Transverse colon (tissue), 4 donors: ENCODE data around the gene FAM241B. TPM values are rescaled to one million over a fixed set of nuclear protein-coding genes. Genes with fewer than 3 reads are reported as not detected.

Experiments used
- DNase-seq: peaks from one replicate; pipeline ENCODE4 v3.0.0-alpha.2; 2019
- H3K27ac ChIP-seq, 4 donors: fragments of 200-600 bp; sonication (generic); 2 replicates each; pipeline ENCODE4 v1.5.1; 2016 to 2018; ENCODE audit warnings: inconsistent platforms in 4 of 4
- H3K27me3 ChIP-seq: fragments of 200-600 bp; sonication (generic); 2 replicates; pipeline ENCODE4 v1.5.1; 2017; ENCODE audit warnings: inconsistent platforms
- H3K36me3 ChIP-seq, 4 donors: fragments of 200-600 bp; sonication (generic); 2 replicates each; pipeline ENCODE4 v1.5.1; 2017 to 2019; ENCODE audit warnings: inconsistent platforms in 4 of 4
- H3K4me1 ChIP-seq, 4 donors: fragments of 200-600 bp; sonication (generic); 2 replicates each; pipeline ENCODE4 v1.5.1; 2017 to 2020; ENCODE audit warnings: inconsistent platforms in 4 of 4
- H3K4me3 ChIP-seq, 4 donors: fragments of 200-600 bp; sonication (generic); 1 replicate in 1 of 4; 2 replicates in 3 of 4; pipeline versions ENCODE4 v1.5.1 to v1.6.1; 2017 to 2019; ENCODE audit warnings: inconsistent platforms in 4 of 4
- H3K9me3 ChIP-seq, 2 donors: fragments of 200-600 bp; sonication (generic); 2 replicates each; pipeline ENCODE4 v1.5.1; 2017 to 2019; ENCODE audit warnings: inconsistent platforms in 2 of 2
- EP300 ChIP-seq: sonication (generic); formaldehyde crosslinking; IDR thresholded peaks from one replicate; pipeline ENCODE4 v1.6.1; 2017; ENCODE audit warnings: antibody characterized with exemption, low read depth
- POLR2A ChIP-seq: fragments of 450-650 bp; IDR thresholded peaks from one replicate; pipeline ENCODE4 v1.6.1; 2016; ENCODE audit warnings: antibody characterized with exemption, mild to moderate bottlenecking, moderate library complexity
- POLR2AphosphoS5 ChIP-seq, 3 donors: sonication (generic); formaldehyde crosslinking; IDR thresholded peaks; one replicate each; pipeline ENCODE4 v1.6.1; 2016; ENCODE audit warnings: antibody characterized with exemption in 3 of 3
- WGBS, 2 donors: methylation state at CpG; one replicate each; pipeline ENCODE4 v1.1.5; 2018; ENCODE audit warnings: low coverage in 1 of 2; 5-methylcytosine and 5-hydroxymethylcytosine counted together
- in situ Hi-C, 4 donors: fragments of 200-750 bp; cut with MboI; loops; one replicate each; pipeline versions ENCODE4 v1.15.0 to v1.15.1; 2017; ENCODE audit warnings: low sequenced_read_pairs in 3 of 4, low pct_ligation_motif_present in 1 of 4, low pct_unique_long_range_greater_than_20kb in 1 of 4
- intact Hi-C: fragments of 100-400 bp; cut with DNase I; formaldehyde crosslinking; loops from one replicate; pipeline ENCODE4 v1.15.1; 2023; ENCODE audit warnings: low total_unique reads
- total RNA-seq, 4 donors: library from RNA; depleted of rRNA; stranded (reverse); fragments of >200 nt; gene quantifications; one replicate each; pipeline ENCODE4 v1.1.0, GENCODE V29; 2016
- TF ChIP-seq, protein P1 (sequence below), 5 experiments: fragments of 200-600 bp in 3 of 5; fragments of 450-650 bp in 2 of 5; sonication (generic) in 3 of 5; IDR thresholded peaks; 1 replicate in 2 of 5; 2 replicates in 3 of 5; pipeline ENCODE4 v1.5.1; 2016 to 2017; ENCODE audit warnings: antibody characterized with exemption in 5 of 5, inconsistent platforms in 3 of 5, mild to moderate bottlenecking in 2 of 5, moderate library complexity in 1 of 5

Gene FAM241B
- total RNA-seq, 4 donors from 2014 or later, result 0.95 to 1.4 TPM; not detected in 2

DNA sequence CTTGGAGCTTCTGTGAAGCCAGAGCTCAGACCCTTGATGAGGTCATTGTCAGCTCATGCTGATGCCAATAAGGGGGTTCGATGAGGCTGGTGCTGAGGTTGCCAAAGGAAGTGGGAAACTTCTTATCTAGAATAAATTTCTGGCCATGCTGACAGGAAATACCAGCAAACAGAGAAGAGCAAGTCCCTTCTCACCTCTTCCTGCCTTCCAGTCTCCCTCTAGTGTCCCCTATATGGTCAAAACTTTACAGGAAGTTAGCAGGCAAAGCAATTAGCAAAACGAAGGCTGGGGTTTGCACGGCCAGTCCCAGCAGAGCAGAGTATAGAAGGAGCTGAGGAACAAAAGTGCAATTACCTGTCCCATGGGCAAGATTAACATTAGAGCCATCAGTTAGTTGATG is 41.7 kb upstream of the FAM241B start:
- Histone ChIP-seq H3K9me3 (no peaks in the 10 kb centered on the region), H3K27me3 (no peaks in the 10 kb centered on the region), H3K36me3 (no peaks in the 10 kb centered on the region), H3K4me3 (no peak overlapping the region), H3K4me1 (no peaks in the 10 kb centered on the region), H3K27ac (no peak overlapping the region)
- 28 to 40% methylated on average over 2 to 3 of the region's 3 CpGs for WGBS, 2 donors
- intact Hi-C loops (no loop called here), in situ Hi-C loops (no loop called here)
- no peak for DNase-seq
- TF ChIP-seq, protein P1, sequence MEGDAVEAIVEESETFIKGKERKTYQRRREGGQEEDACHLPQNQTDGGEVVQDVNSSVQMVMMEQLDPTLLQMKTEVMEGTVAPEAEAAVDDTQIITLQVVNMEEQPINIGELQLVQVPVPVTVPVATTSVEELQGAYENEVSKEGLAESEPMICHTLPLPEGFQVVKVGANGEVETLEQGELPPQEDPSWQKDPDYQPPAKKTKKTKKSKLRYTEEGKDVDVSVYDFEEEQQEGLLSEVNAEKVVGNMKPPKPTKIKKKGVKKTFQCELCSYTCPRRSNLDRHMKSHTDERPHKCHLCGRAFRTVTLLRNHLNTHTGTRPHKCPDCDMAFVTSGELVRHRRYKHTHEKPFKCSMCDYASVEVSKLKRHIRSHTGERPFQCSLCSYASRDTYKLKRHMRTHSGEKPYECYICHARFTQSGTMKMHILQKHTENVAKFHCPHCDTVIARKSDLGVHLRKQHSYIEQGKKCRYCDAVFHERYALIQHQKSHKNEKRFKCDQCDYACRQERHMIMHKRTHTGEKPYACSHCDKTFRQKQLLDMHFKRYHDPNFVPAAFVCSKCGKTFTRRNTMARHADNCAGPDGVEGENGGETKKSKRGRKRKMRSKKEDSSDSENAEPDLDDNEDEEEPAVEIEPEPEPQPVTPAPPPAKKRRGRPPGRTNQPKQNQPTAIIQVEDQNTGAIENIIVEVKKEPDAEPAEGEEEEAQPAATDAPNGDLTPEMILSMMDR (IDR thresholded peaks at IDR 0.05), result no peak
- no peak for TF ChIP-seq POLR2A
- TF ChIP-seq POLR2AphosphoS5 (IDR thresholded peaks at IDR 0.05), result no peak
- TF ChIP-seq EP300, result no peak

- Histone ChIP-seq H3K4me1 (no peaks in the 10 kb centered on the region), H3K4me3 (no peak overlapping the region), H3K9me3 (no peaks in the 10 kb centered on the region), H3K27me3 (peaks cover 38% of the 10 kb centered on the region), H3K27ac (no peak overlapping the region), H3K36me3 (no peaks in the 10 kb centered on the region)
- no peak for DNase-seq
- TF ChIP-seq POLR2AphosphoS5 (IDR thresholded peaks at IDR 0.05) (no peak), EP300 (no peak), POLR2A (no peak)
- TF ChIP-seq, protein P1 (IDR thresholded peaks at IDR 0.05), result no peak
- whole genome bisulfite sequencing, 2 donors, result 72 to 100% methylated on average over 1 to 5 of the region's 5 CpGs
- in situ Hi-C loops, result no loop called here
- intact Hi-C loops, result no loop called here
Observed at GRCh38 chr10:69600761-69601330, 29.2 kb upstream of the FAM241B start.

GRCh38 chr10:69609077-69609476 is 21.0 kb upstream of the FAM241B start:
- Histone ChIP-seq H3K4me3 (no peak overlapping the region), H3K9me3 (peaks cover 4 to 5% of the 10 kb centered on the region in 2 donors), H3K36me3 (no peaks in the 10 kb centered on the region), H3K4me1 (no peaks in the 10 kb centered on the region), H3K27ac (no peak overlapping the region), H3K27me3 (peaks cover 33% of the 10 kb centered on the region)
- no peak for TF ChIP-seq POLR2AphosphoS5 (IDR thresholded peaks at IDR 0.05)
- TF ChIP-seq, protein P1 (IDR thresholded peaks at IDR 0.05), result no peak
- no peak for TF ChIP-seq POLR2A
- no peak for TF ChIP-seq EP300
- intact Hi-C loops, result no loop called here
- WGBS, 2 donors, result 38 to 56% methylated on average over 1 of the region's 1 CpG
- in situ Hi-C loops, result no loop called here
- DNase-seq, result no peak

DNA sequence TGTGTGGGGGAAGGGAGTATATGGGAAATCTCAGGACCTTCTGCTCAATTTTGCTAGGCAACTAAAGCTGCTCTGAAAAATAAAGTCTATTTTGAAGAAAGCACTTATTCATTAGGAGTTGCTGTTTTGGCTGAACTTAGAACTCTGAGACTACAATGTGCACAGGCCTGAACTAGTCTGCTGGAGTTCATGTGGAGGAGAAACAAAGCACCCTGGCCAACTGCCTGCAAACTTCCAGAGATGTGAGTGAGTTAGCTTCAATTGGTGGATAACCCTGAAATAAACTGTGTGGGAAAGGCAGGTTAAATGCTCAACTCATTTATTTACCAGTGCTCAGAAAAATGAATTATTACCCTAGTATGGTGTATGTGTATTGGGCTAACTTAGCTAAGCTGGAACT is 17.3 kb upstream of the FAM241B start:
- Histone ChIP-seq H3K9me3 (peaks cover 4 to 5% of the 10 kb centered on the region in 2 donors), H3K4me3 (no peak overlapping the region), H3K36me3 (no peaks in the 10 kb centered on the region), H3K27me3 (peaks cover 8% of the 10 kb centered on the region), H3K27ac (no peak overlapping the region), H3K4me1 (no peaks in the 10 kb centered on the region)
- intact Hi-C loops (loop anchor here (5.0 kb wide), 1 partner anchor 85 kb away; no protein-coding TSS in a partner anchor), in situ Hi-C loops (no loop called here)
- DNase-seq, result no peak
- no peak for TF ChIP-seq POLR2AphosphoS5 (IDR thresholded peaks at IDR 0.05)
- TF ChIP-seq POLR2A, result no peak
- TF ChIP-seq EP300, result no peak
- TF ChIP-seq, protein P1 (IDR thresholded peaks at IDR 0.05), result no peak
